DMS53 treated with DMSO at 0.1 percent for 48 hours (cell line): ENCODE data around the gene KLHDC3.
"Not testable (repeated sequence)": the region's sequence is repeated elsewhere in the genome, so short reads cannot be mapped to it uniquely, and the experiment has no call there.

Experiments used
- DNase-seq: peaks from one replicate; lab custom pipeline; 2025; ENCODE audit not compliant: unreplicated experiment; lab: John Stamatoyannopoulos, UW

KLHDC3 gene

GRCh38 chr6:42987533-42988451, 26.3 kb upstream of the KLHDC3 start:
- DNase-seq = no peak

- no peak for DNase-seq
These were observed 25.5 kb upstream of the KLHDC3 start for GRCh38 chr6:42988486-42989020.

GRCh38 chr6:42989923-42990322, 24.1 kb upstream of the KLHDC3 start:
- no peak for DNase-seq

- DNase-seq = no peak
These were observed 20.6 kb upstream of the KLHDC3 start for GRCh38 chr6:42993445-42993844.

GRCh38 chr6:42996513-42996912, 17.5 kb upstream of the KLHDC3 start:
- DNase-seq = no peak

- DNase-seq = not testable (repeated sequence)
These were observed 15.8 kb upstream of the KLHDC3 start for GRCh38 chr6:42998205-42998604.

GRCh38 chr6:43001843-43002242, 12.2 kb upstream of the KLHDC3 start:
- DNase-seq = no peak

- no peak for DNase-seq
These were observed 8.2 kb upstream of the KLHDC3 start for GRCh38 chr6:43005844-43006243.

GRCh38 chr6:43006251-43006650, 7.8 kb upstream of the KLHDC3 start:
- no peak for DNase-seq

- DNase-seq = no peak
These were observed 6.9 kb upstream of the KLHDC3 start for GRCh38 chr6:43007126-43007525.

GRCh38 chr6:43009124-43009523, 4.9 kb upstream of the KLHDC3 start:
- DNase-seq = peak; percentile 16

- DNase-seq = no peak
These were observed 2.8 kb upstream of the KLHDC3 start for GRCh38 chr6:43011207-43011606.

GRCh38 chr6:43012364-43012763, 1.7 kb upstream of the KLHDC3 start:
- no peak for DNase-seq

GRCh38 chr6:43013097-43013842, 779 bp upstream of the KLHDC3 start:
- no peak for DNase-seq

- DNase-seq = no peak
These were observed 423 bp downstream of the KLHDC3 start for GRCh38 chr6:43014434-43014909.

- no peak for DNase-seq
These were observed 2.3 kb downstream of the KLHDC3 start for GRCh38 chr6:43016176-43016942.

GRCh38 chr6:43016943-43017334, 2.9 kb downstream of the KLHDC3 start:
- DNase-seq = no peak

GRCh38 chr6:43019152-43019551, 5.1 kb downstream of the KLHDC3 start:
- no peak for DNase-seq

- DNase-seq = no peak
These were observed 6.1 kb downstream of the KLHDC3 start for GRCh38 chr6:43020052-43020705.

- DNase-seq = no peak
These were observed 6.8 kb downstream of the KLHDC3 start for GRCh38 chr6:43020847-43021246.
